CD14-positive monocyte (primary cell): ENCODE measurements around the gene KRT6C. TPM values are rescaled to one million over a fixed set of nuclear protein-coding genes. Genes with fewer than 3 reads are reported as not detected.

Experiments used
- DNase-seq, 3 donors: peaks; one replicate each; pipeline ENCODE4 v3.0.0-alpha.2; 2011 to 2022
- H2AFZ ChIP-seq: 2 replicates; pipeline ENCODE4 v1.6.0; 2012; ENCODE audit warnings: mild to moderate bottlenecking, low read depth, low read length, inconsistent platforms; ENCODE audit not compliant: insufficient read depth, poor library complexity, severe bottlenecking
- H3K27ac ChIP-seq, 2 donors: 1 replicate in 1 of 2; 2 replicates in 1 of 2; pipeline ENCODE4 v1.5.1; 2012 to 2013; ENCODE audit warnings: low read length in 2 of 2, control low read depth in 1 of 2, inconsistent platforms in 1 of 2, low read depth in 1 of 2, mild to moderate bottlenecking in 1 of 2
- H3K27me3 ChIP-seq, 2 donors: one replicate each; pipeline versions ENCODE4 v1.6.0 to v1.6.1; 2011 to 2013; ENCODE audit warnings: low read length in 2 of 2; ENCODE audit not compliant: control insufficient read depth in 2 of 2, insufficient read depth in 2 of 2
- H3K36me3 ChIP-seq, 2 donors: replicated peaks in 1 of 2; 1 replicate in 1 of 2; 2 replicates in 1 of 2; pipeline versions ENCODE4 v1.5.1 to v1.6.1; 2012 to 2013; ENCODE audit warnings: low read length in 2 of 2, control low read depth in 1 of 2, inconsistent platforms in 1 of 2, mild to moderate bottlenecking in 1 of 2; ENCODE audit not compliant: insufficient read depth in 2 of 2, control insufficient read depth in 1 of 2
- H3K4me1 ChIP-seq, 2 donors: 1 replicate in 1 of 2; 2 replicates in 1 of 2; pipeline versions ENCODE4 v1.5.1 to v1.6.1; 2012 to 2013; ENCODE audit warnings: low read length in 2 of 2, control low read depth in 1 of 2, inconsistent platforms in 1 of 2, mild to moderate bottlenecking in 1 of 2, moderate library complexity in 1 of 2; ENCODE audit not compliant: insufficient read depth in 2 of 2, control insufficient read depth in 1 of 2
- H3K4me2 ChIP-seq: replicated peaks from 2 replicates; pipeline ENCODE3; 2012; ENCODE audit warnings: low read length, moderate library complexity, mild to moderate bottlenecking; ENCODE audit not compliant: poor library complexity, severe bottlenecking; ENCODE audit errors: extremely low read depth
- H3K4me3 ChIP-seq, 3 experiments: fragments of 200-600 bp in 1 of 3; sonication (generic) in 1 of 3; replicated peaks in 1 of 3; 1 replicate in 2 of 3; 2 replicates in 1 of 3; pipeline ENCODE4 v1.5.1; 2011 to 2013; ENCODE audit warnings: low read length in 3 of 3, mild to moderate bottlenecking in 3 of 3, control low read depth in 2 of 3, low read depth in 2 of 3, inconsistent platforms in 1 of 3, moderate library complexity in 1 of 3
- H3K79me2 ChIP-seq: 2 replicates; pipeline ENCODE4 v1.6.0; 2012; ENCODE audit warnings: mild to moderate bottlenecking, control low read depth, inconsistent platforms, low read length, moderate library complexity; ENCODE audit not compliant: insufficient read depth
- H3K9ac ChIP-seq: 2 replicates; pipeline ENCODE4 v1.6.0; 2017; ENCODE audit warnings: low read length, mild to moderate bottlenecking; ENCODE audit not compliant: insufficient read depth, poor library complexity, severe bottlenecking
- H3K9me3 ChIP-seq, 2 donors: replicated peaks in 1 of 2; 1 replicate in 1 of 2; 2 replicates in 1 of 2; pipeline versions ENCODE4 v1.5.1 to v1.6.1; 2012 to 2013; ENCODE audit warnings: low read length in 2 of 2, control low read depth in 1 of 2; ENCODE audit not compliant: control insufficient read depth in 1 of 2, insufficient read depth in 1 of 2
- H4K20me1 ChIP-seq: 2 replicates; pipeline ENCODE4 v1.6.0; 2012; ENCODE audit warnings: mild to moderate bottlenecking, low read length, control low read depth, moderate library complexity; ENCODE audit not compliant: insufficient read depth
- H3K27ac Mint-ChIP-seq, 7 donors: one replicate each; pipeline ENCODE4 v1.8.0; 2020; ENCODE audit warnings: mild to moderate bottlenecking in 7 of 7, mixed read lengths in 7 of 7, moderate library complexity in 6 of 7, inconsistent platforms in 2 of 7
- H3K27me3 Mint-ChIP-seq, 3 donors: one replicate each; pipeline ENCODE4 v1.8.0; 2021 to 2022; ENCODE audit warnings: low read depth in 3 of 3, mild to moderate bottlenecking in 3 of 3, mixed read lengths in 3 of 3, moderate library complexity in 3 of 3, inconsistent platforms in 1 of 3
- H3K36me3 Mint-ChIP-seq, 2 donors: one replicate each; pipeline ENCODE4 v1.8.0; 2020; ENCODE audit warnings: mixed read lengths in 2 of 2, inconsistent platforms in 1 of 2, mild to moderate bottlenecking in 1 of 2
- H3K4me1 Mint-ChIP-seq: one replicate; pipeline ENCODE4 v1.8.0; 2020; ENCODE audit warnings: mild to moderate bottlenecking, mixed read lengths
- H3K4me3 Mint-ChIP-seq, 2 donors: one replicate each; pipeline ENCODE4 v1.8.0; 2020; ENCODE audit warnings: mild to moderate bottlenecking in 2 of 2, mixed read lengths in 2 of 2, moderate library complexity in 1 of 2
- H3K9me3 Mint-ChIP-seq, 7 donors: one replicate each; pipeline ENCODE4 v1.8.0; 2020 to 2022; ENCODE audit warnings: mixed read lengths in 7 of 7, mild to moderate bottlenecking in 6 of 7, moderate library complexity in 6 of 7, inconsistent platforms in 2 of 7
- CTCF ChIP-seq: fragments of 200-600 bp; IDR thresholded peaks from one replicate; pipeline ENCODE4 v1.8.0; 2022; ENCODE audit warnings: antibody characterized with exemption, mild to moderate bottlenecking
- WGBS: methylation state at CpG from one replicate; pipeline ENCODE4 v1.1.5; 2013; ENCODE audit warnings: missing lambda C conversion rate; ENCODE audit not compliant: insufficient coverage; 5-methylcytosine and 5-hydroxymethylcytosine counted together
- intact Hi-C, 2 donors: fragments of 100-400 bp; cut with micrococcal nuclease; formaldehyde crosslinking; loops; one replicate each; pipeline versions ENCODE4 v1.15.0 to v1.15.1; 2023
- polyA plus RNA-seq, 3 donors: library from polyadenylated mRNA; depleted of rRNA in 1 of 3; unstranded in 2 of 3; stranded (reverse) in 1 of 3; fragments of 300-500 nt in 2 of 3; fragments of >200 nt in 1 of 3; fragmentation: Illumina TruSeq in 2 of 3; gene quantifications; 1 replicate in 2 of 3; 2 replicates in 1 of 3; pipeline ENCODE4 v1.2.3, GENCODE V29; 2012 to 2021

KRT6C gene
- polyA plus RNA-seq, 3 donors: not detected

DNA sequence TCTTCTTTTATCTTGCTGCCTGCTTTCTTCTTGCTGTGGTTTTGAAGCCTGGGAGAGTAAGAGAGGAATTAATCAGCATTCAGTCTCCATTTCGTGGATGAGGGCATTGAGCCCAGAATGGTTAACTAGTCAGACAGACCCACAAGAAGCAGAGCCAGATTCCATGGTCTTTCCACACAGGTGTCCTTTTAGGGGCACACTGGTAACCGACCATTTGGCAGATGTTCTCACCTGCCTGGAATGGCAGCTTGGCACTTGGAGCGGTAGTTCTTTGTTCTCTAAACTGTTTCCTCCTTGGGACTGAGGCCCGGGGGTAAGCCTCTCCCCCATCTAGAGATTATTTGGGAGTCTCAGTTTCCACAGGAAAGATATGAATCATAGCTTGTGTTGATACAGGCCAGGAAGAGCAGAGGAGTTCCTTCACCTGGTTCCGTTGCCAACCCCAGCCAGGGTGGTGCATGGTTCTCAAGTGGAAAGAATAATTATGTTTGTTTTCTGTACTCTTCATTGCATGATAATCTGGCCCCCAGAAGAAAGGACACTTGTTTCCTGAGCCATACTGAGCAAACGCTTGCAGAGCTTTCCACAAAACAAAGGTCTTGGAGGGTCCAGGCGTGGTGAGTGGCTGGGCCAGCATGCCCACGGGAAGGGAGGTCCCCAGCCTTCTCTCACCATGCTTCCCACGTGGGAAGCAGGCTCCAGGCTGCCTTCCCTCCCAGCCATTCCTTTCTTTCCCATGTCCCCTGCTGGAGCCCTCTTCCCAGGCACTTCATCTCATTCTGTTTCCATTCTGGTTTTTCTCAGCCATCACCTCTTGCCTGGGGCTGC is 37.4 kb downstream of the KRT6C start:
- Histone ChIP-seq H3K4me2 (no peak overlapping the region), H3K9me3 (no peaks in the 10 kb centered on the region), H3K9ac (no peak overlapping the region), H2AFZ (no peak overlapping the region), H3K36me3 (no peaks in the 10 kb centered on the region), H3K4me3 (no peak overlapping the region), H3K4me1 (no peaks in the 10 kb centered on the region), H3K27ac (no peak overlapping the region), H4K20me1 (no peaks in the 10 kb centered on the region), H3K79me2 (no peaks in the 10 kb centered on the region), H3K27me3 (no peaks in the 10 kb centered on the region)
- no peak for TF ChIP-seq CTCF
- DNase-seq: no peak
- Mint-ChIP-seq H3K4me3 (no peak overlapping the region), H3K9me3 (peaks cover 0 to 2% (median 0%) of the 10 kb centered on the region in 7 donors), H3K36me3 (no peaks in the 10 kb centered on the region), H3K27ac (no peak overlapping the region), H3K27me3 (peaks cover 5 to 20% (median 9%) of the 10 kb centered on the region in 3 donors), H3K4me1 (no peaks in the 10 kb centered on the region)
- intact Hi-C loops: no loop called here
- 73% methylated on average over 6 of the region's 9 CpGs for WGBS

DNA sequence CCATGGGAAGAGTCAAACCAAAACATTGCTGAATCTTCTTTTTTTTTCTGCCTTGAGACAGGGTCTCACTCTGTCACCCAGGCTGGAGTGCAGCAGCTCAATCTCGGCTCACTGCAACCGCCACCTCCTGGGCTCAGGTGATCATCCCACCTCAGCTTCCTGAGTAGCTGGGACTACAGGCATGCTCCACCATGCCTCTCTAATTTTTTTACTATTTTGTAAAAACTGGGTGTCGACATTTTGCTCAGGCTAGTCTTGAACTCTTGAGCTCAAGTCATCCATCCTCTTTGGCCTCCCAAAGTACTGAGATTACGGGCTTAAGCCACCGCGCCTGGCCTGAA is 38.0 kb downstream of the KRT6C start:
- peaks cover 6 to 21% (median 8%) of the 10 kb centered on the region in 3 donors for H3K27me3 Mint-ChIP-seq
- no peaks in the 10 kb centered on the region for H3K36me3 Mint-ChIP-seq
- H3K4me2 ChIP-seq: no peak overlapping the region

More for the DNA sequence above, 38.0 kb downstream of the KRT6C start:
- H3K4me1 Mint-ChIP-seq: no peaks in the 10 kb centered on the region
- no peak for TF ChIP-seq CTCF
- Histone ChIP-seq H3K36me3 (no peaks in the 10 kb centered on the region), H3K27ac (no peak overlapping the region), H3K27me3 (no peaks in the 10 kb centered on the region), H4K20me1 (no peaks in the 10 kb centered on the region), H3K9me3 (no peaks in the 10 kb centered on the region), H2AFZ (no peak overlapping the region), H3K79me2 (no peaks in the 10 kb centered on the region), H3K4me3 (no peak overlapping the region), H3K9ac (no peak overlapping the region), H3K4me1 (no peaks in the 10 kb centered on the region)
- H3K4me3 Mint-ChIP-seq: no peak overlapping the region
- DNase-seq: no peak
- H3K27ac Mint-ChIP-seq: no peak overlapping the region
- intact Hi-C loops: no loop called here
- no peaks in the 10 kb centered on the region for H3K9me3 Mint-ChIP-seq
- WGBS: 91% methylated on average over 2 of the region's 6 CpGs
